GM18520 (cell line): ENCODE results near the gene CLEC4G.
"Not testable (repeated sequence)": the region's sequence is repeated elsewhere in the genome, so short reads cannot be mapped to it uniquely, and the experiment has no call there.

ENCODE experiments used
- ATAC-seq: cut with Tn5 transposase; IDR thresholded peaks from one replicate; pipeline ENCODE4 v1.9.1; 2021; ENCODE audit not compliant: unreplicated experiment

CLEC4G gene

DNA sequence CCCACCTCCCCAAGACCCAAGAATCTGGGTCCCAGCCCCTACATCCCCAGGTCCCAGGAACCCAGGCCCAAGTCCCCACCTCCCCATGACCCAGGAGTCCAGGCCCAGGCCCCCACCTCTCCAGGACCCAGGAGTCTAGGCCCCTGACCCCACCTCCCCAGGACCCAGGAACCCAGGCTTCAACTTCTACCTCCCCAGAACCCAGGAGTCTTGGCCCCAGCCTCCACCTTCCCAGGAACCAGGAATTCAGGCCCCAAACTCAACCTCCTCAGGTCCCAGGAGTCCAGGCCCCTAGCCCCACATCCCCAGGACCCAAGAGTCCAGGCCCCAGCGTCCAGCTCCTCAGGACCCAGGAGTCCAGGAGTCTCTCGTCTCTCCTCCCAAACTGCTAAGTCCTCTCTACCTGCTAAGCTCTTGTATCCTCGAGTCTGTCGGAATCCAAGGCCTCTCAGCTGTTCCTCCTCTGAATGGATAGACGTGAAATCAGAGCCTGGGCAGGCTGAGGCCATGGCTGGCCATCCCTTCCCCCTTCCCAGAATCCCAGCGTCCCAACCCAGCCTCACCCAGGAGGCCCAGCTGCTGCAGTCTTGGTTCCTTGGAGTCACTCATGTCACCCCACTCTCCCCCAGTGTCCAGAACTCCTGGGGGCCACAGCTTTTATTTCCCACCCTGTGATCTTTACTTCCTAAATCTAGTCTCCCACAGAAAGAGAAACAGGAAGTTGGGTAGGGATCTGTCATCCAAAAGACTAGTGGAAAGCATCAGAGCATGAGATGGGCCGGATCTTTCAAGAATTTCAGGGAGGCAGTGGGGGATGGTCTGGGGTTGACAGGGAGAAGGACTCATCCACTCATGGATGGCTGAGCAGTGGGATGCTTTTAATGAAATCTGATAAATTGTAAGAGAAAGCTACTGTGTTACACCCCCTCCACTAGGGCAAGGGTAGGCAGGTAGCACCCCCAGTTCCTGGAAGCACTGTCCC is 15.3 kb upstream of the CLEC4G start, which contains the start of gene CD209:
CD209 (minus strand) TSS at position 632 of the 982 bp plus-strand sequence; CDS start at position 609, 23 bp downstream.
- ATAC-seq = no peak

DNA sequence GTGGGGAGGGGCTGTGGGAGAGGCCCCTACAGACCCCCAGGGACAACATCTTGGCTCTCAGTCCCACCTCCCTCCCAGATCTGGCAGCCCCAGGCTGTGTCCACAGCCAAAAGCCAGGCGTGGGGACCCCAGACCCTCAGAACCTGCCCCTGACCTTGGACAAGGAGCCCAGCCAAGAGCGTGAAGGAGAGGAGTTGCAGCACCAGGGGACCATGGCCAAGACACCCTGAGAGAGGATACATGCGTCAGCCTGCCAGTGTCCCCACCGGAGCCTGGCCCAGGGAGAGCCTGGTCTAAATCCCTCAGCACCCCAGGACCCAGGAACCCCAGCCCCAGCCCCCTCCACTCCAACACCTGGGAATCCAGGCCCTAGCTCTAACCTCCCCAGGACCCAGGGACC is 14.4 kb upstream of the CLEC4G start:
- not testable (repeated sequence) for ATAC-seq

DNA sequence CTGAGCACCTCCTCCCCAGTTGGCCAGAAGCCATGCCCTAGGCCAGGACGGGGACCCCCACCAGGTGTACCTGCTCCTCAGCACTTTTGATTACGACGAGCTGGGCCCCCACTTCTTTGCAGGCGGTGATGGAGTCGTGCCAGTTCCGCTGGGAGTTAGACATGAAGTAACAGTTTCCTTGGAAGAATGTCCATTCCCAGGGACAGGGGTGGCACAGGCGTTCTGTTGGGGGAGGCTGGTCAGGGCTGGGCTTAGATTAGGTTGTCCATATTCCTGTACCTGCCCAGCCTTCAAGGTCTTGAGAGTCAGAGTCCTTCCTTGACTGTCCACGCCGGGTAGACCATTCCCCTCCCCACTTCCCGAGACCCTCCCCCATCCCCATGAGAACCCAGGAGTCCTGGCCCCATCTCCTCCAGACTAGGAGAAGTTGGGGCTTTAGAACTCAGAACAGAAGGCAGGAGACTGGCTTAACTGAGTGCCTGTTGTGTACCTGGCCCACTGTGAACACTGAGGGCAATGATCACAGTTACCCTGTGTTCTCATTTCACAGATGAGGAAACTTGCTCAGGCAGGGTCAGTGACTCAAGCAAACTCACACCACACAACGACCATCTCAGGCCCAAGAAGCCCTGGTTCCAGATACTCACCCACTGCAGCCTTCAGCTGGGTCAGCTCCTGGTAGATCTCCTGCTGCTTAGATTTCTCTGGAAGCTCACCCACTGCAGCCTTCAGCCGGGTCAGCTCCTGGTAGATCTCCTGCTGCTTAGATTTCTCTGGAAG is 13.2 kb upstream of the CLEC4G start:
- no peak for ATAC-seq

DNA sequence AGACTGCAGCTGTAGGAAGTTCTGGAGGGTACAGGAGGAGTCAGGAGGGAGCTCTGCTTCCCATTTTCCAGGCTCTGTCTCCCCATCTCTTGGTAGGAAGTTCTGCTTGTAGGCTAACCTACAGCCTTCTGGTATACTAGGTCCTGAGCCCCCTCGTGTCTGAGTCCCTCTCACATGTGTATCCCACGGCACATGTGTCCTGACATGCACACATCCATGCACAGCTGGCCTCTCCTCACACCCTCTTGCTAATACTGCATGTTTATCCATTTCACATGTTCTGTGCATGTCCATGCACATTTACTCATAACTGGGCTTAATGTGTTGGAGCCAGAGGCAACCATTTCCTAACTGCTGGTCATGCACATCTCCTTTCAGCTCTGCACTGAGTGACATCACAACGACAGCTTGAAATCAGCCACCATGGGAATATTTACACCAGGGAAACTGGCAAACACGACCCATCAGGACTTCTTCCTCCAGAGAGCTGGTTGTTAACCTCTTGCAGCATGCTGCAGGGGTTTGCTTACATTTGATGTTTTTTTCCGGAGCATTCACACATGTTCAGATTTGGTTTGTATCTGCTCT is 12.4 kb upstream of the CLEC4G start:
- no peak for ATAC-seq

DNA sequence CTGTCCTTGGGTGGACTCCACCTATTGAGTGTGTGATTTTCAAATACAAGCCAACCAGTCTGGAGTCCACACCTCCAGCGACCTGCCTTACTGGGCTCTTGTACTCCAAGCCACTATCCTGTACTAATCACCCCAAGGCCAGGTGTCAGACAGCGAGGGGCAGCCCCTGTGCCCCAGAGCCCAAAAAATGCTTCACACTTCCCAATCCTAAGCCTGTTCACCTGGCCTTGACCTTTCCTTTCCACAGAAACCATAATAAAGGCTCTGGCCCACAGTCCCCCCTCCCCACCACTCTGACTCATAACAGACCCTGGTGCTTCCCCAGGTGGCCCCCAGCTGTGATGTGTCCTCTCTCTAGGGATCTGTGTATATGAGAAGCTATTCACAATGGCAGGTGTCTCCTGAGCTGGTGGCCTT is 11.5 kb upstream of the CLEC4G start:
- no peak for ATAC-seq

DNA sequence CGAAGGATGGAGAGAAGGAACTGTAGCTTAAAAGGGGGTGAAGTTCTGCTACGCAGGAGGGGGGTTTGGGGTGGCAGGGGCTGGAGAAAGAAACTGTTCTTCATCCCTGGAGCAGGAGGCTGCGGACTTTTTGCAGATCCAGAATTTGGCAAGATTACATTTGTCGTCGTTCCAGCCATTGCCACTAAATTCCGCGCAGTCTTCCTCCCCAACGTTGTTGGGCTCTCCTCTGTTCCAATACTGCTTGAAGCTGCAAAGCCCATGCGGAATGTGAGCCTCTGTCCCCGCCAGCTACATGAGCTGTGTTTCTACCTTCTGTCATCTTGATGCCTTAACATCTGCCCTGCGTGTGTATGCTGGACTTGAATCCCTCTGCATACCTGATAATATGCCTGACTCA is 11.1 kb upstream of the CLEC4G start:
- no peak for ATAC-seq

DNA sequence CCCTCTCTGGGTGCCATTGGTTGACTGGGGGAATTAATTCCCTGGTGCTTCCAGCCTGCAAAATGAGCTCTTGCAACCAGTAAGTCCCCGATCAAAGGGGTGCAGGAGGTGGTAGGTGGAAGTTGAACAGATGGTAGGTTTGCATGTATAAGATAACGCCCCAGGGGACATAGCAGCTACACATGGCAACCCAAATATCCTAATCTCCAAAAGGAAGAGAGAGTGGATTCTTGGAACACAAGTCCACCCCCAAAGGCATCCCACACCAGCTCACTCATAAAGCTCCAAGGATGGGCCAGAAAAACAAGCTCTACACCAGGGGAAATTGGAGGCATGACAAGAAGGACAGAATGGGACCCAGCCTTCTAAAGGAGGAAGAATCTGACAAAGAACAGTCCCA is 10.7 kb upstream of the CLEC4G start:
- ATAC-seq = no peak

DNA sequence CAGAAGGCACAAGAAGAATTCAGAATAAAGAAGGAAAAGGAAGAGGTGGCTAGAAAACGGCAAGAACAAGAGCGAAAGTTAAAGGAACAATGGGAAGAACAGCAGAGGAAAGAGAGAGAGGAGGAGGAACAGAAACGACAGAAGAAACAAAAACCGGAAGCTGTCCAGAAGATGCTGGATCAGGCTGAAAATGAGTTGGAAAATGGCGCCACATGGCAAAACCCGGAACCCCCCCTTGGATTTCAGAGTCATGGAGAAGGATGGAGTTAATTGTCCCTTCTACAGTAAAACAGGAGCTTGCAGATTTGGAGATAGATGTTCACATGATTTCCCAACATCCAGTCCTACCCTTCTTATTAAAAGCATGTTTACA is 8.8 kb upstream of the CLEC4G start:
- ATAC-seq = no peak

DNA sequence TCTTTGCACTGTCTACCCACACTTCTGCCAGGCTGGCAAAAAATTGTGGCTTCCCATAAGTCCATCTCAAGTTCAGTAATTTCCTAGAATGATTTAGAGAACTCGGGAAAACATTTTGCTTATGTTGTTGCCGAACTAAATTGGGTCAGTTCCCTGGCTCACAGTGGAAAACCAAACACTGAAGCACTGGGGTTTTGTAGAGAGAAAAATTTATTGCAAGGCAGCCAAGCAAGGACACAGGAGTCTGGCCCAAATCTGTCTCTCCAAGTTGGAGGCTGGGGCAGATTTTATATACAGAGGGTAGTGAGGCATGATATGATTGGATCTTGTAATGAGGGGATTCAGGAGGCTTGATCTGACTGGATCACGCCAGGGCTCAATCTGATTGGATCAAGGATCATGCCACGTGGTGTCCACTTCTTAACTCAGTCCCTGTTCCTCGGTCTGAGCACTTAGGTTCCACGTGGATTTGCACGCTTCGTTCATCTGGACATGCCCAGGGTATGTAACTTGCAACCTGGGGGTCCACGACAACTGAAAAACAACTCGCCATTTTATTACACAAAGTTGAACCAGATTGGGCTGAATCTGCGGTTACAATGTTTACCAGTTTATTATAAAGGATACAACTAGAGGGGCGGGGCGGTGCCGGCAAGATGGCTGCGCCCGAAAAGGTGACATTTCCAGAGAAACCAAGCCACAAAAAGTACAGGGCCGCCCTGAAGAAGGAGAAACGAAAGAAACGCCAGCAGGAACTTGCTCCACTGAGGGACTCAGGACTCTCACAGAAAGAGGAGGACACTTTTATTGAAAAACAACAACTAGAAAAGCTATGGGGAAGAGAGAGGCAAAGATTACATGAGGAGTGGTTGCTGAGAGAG is 8.1 kb upstream of the CLEC4G start:
- no peak for ATAC-seq

DNA sequence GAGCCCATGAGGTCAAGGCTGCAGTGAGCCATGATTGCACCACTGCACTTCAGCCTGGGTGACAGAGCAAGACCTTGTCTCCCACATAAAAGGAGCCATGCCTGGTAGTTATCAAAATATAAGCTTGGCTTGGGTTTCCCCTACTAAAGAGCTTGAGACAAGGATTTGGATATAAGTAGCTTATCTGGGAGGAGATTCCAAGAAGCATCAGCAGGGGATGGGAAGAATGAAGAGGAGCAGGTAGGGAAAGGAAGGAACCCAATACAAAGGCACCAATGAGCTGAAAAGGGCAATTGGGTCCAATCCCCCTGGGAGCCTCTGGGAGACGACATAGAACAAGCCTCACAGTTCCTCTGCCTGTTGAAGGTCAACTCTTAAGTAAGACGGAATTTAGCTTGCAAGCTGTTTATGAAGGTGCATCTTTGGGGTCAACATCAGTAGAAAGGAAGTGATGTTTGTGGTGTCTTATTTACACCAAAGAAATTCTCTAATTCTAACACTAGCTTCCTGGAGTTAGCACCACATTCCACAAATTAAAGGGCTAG is 7.4 kb upstream of the CLEC4G start:
- no peak for ATAC-seq

DNA sequence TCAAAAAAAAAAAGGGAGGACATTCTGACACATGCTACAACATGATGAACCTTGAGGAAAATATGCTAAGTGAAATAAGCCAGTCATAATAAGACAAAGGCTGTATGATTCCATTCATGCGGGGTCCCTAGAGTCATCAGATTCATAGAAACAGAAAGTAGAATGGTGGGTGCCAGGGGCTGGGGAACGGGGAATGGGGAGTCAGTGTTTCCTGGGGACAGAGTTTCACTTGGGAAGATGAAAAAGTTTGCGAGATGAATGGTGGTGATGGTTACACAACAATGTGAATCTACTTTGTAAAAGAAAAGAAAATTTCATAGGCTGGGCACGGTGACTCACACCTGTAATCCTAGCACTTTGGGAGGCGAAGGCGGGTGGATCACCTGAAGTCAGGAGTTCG is 6.1 kb upstream of the CLEC4G start:
- no peak for ATAC-seq

DNA sequence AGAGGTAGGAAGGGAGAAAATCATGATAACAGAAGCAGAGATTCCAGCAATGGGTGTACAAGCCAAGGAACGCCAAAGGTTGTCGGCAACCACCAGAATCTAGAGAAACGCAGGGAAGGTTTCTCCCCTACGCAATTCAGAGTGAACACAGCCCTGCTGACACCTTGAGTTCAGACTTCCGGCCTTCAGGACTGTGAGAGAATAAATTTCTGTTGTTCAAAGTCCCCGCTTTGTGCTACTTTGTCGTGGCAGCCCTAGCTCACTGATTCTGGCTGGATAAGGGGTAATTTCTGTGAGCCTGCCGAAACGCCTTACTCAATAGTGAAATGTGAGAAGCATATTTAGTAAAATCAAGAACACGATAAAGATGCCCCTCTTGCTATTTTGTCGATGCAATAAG is 5.3 kb upstream of the CLEC4G start:
- ATAC-seq = no peak

DNA sequence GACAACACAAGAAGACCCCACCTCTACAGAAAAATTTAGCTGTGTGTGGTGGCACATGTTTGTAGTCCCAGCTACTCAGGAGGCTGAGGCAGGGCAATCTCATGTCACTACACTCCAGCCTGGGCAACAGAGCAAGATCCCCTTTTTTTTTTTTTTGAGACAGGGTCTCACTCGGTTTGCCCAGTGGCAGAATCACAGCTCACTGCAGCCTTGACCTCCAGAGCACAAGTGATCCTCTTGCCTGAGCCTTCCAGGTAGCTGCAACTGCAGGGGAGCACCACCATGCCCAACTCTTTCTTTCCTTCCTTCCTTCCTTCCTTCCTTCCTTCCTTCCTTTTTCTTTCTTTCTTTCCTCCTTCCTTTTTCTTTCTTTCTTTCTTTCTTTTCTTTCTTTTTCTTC is 4.2 kb upstream of the CLEC4G start:
- ATAC-seq = no peak

DNA sequence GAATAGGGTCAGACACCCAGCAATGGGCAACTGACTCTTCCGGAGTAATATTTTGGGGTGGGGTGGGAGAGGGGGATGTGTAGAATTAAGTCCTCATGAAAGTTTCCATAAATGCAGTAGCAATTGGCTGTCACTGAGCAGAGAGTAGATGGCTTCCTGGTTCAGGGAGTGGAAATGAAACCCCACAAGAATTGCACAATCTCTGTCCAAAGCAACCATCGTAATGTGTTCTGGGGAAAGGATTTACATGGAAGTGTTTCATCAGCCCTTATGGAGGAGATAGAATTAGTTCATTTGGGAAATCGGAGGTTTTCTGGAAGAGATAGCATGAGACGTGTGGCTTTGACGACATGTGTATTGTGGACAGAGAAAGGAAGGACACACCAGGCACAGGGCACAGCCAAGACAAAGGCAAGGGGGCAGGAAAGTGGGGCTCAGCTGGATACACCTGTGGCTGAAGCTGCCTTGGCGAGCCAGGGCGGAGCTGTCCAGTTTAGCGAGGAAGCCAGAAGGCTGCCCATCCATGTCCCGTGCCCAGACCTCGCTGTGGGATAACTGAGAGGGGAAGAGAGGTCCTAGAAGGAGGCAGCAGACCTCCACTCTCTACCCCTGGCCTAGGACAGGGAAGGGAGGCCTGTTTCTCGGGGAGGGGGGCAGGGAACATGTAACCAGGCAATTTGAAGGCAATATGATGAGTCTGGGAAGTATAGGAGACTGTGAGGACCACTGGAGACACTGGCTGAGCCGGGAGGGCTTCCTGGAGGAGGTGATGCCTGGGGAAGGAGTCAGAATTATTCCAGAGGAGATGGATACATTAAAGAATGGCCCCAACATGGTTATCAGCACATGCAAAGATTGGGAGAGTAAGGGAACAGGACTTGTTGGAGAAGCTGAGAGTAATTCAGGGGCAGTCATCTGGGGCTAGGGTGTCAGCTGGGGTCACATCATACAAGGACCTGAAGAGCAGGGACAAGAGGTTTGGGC is 2.6 kb upstream of the CLEC4G start:
- ATAC-seq = no peak

DNA sequence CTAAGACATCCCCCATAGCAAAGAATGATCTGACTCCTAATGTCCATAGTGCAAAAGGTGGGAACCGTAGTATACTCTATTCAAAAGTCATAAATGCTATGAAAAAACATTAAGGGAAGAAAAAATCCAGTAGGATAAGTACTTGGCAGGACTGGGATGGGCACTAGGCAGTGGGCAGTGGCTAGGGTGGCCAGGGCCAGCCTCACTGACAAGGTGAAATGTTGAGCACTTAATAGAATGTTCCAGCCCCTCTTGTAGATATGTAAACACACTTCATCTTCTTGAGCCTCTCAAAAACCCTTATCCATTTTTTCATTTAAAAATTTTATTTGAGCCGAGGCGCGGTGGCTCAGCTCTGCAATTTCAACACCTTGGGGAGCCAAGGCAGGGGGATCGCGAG is 1.5 kb upstream of the CLEC4G start:
- ATAC-seq = no peak

DNA sequence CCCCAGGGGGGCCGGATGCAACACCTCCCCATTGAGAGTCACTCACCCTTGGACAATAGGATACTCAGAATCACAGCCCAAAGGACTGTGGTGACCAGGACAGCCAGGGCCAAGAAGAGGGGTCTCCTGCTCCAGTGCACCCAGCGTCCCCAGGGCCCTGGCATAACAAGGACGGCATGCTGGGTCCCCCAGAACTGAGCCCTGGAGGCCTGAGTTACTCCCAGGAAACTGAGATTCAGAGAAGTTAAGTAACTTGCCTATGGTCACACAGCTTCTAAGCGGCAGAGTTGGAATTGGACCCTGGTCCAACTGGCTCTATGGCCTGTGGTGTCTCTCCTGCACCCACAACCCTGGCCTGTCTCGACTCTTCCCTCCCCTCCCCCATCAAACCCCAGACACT is 295 bp downstream of the CLEC4G start:
- no peak for ATAC-seq

DNA sequence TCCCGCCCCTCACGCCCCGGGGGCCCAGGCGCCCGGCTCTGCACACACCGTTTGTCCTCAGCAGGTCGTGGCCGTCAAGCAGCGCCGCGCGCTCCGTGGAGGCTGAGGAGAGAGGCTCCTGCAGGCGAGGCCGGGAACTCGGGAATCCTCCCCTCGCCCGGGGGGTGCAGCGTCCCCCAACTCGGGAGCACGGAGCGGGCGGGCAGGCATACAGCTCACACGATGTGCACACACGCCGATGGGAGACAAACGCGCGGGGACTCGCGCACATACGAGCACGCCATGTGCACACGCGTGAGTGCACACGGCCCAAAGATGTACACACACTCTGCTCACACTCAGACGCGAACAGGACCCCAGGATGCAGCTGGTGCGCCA is 703 bp downstream of the CLEC4G start:
- no peak for ATAC-seq

DNA sequence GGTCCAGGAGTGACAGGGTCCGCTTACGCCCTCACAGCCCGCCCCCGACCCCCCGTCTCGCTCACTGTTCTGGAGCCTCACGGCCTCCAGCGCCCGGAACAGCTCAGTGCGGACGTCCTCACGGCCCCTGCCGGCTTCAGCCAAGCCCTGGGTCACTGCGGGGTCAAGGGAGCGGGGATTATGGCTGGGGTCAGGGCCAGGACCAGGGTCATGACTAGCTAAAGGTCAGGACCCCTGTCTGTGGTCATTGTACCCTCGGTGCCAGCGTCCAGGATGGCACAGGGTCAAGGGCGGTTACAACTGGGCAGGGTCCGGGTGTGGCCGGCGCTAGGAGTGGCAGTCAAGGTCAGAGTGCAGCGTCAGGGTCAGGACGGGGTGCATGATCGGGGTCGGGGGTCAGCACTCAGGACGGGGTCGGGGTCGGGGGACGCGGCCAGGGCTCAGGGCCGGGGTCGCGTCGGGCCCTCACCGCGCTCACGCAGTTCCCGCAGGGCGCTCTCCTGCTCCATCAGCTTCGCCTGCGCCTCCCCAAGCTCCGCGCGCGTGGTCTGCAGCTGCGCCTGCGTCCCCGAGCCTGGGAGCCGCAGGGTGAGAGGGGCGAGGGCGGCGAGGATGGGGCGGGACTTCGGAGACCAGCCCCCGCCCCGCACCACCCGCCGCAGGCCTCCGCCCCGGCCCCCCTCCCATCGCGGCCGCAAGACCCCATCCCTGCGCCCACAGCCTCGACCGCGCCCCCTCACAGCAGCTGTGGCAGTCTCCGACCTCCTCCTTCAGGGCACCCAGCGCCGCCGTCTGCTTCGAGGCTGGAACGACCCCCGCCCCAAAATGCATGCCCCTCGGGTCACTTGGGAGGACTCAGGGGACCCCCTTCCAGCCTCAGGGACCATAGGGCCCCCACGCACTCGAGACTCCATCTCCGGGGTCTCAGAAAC is 1.4 kb downstream of the CLEC4G start:
- no peak for ATAC-seq
